ENCODE results near the gene SYT7. TPM values are rescaled to one million over a fixed set of nuclear protein-coding genes. Genes with fewer than 3 reads are reported as not detected.

The SYT7 gene
- total and polyA plus RNA-seq, 7 experiments from 2014 or later: 0.08 to 0.44 TPM; not detected in 5

GRCh38 chr11:61522881-61523280 lies 58.0 kb downstream of the SYT7 start:
- ChIA-PET CTCF (no interaction called here), POLR2A (no interaction called here)
- Mint-ChIP-seq H3K36me3 (no peaks in the 10 kb centered on the region), H3K27me3 (peaks cover 2 to 38% (median 19%) of the 10 kb centered on the region in 5 donors), H3K4me1 (peaks cover 0 to 3% (median 0%) of the 10 kb centered on the region in 7 donors), H3K27ac (no peak overlapping the region), H3K9me3 (no peaks in the 10 kb centered on the region), H3K4me3 (no peak overlapping the region)
- ATAC-seq (no peak), DNase-seq (no peak)
- Histone ChIP-seq H3K36me3 (ENCODE audit: control insufficient read depth in 2 of 3, insufficient read depth in 3 of 3, low read length in 3 of 3) (no peaks in the 10 kb centered on the region), H3K4me3 (ENCODE audit: low read length) (no peak overlapping the region), H3K27me3 (ENCODE audit: control insufficient read depth in 2 of 2, insufficient read depth in 2 of 2, low read length in 2 of 2) (no peaks in the 10 kb centered on the region), H3K27ac (ENCODE audit: low read depth, low read length) (no peak overlapping the region), H3K4me1 (ENCODE audit: control insufficient read depth in 2 of 2, insufficient read depth in 2 of 2, low read length in 2 of 2) (no peaks in the 10 kb centered on the region), H3K9me3 (ENCODE audit: control insufficient read depth in 2 of 3, low read length in 3 of 3) (no peaks in the 10 kb centered on the region)
- intact Hi-C loops (cut with micrococcal nuclease): no loop called here

GRCh38 chr11:61518032-61518795 lies 62.7 kb downstream of the SYT7 start:
- ChIA-PET CTCF (interaction anchor here (0.9 to 3.4 kb wide), 5 partner anchors 8 to 72 kb away, joined by 3 to 37 read pairs (median 6); a partner anchor contains a TSS), POLR2A (interaction anchor here (0.5 kb wide), 1 partner anchor 336 kb away, joined by 3 read pairs; no protein-coding TSS in a partner anchor)
- Histone ChIP-seq H3K9me3 (ENCODE audit: control insufficient read depth in 2 of 3, low read length in 3 of 3) (no peaks in the 10 kb centered on the region), H3K36me3 (ENCODE audit: control insufficient read depth in 2 of 3, insufficient read depth in 3 of 3, low read length in 3 of 3) (no peaks in the 10 kb centered on the region), H3K27ac (ENCODE audit: low read depth, low read length) (no peak overlapping the region), H3K4me1 (ENCODE audit: control insufficient read depth in 2 of 2, insufficient read depth in 2 of 2, low read length in 2 of 2) (peaks cover 9 to 11% of the 10 kb centered on the region in 2 donors), H3K4me3 (ENCODE audit: low read length) (no peak overlapping the region), H3K27me3 (ENCODE audit: control insufficient read depth in 2 of 2, insufficient read depth in 2 of 2, low read length in 2 of 2) (no peaks in the 10 kb centered on the region)
- peaks cover 0 to 1% (median 0%) of the 10 kb centered on the region in 11 donors for H3K9me3 Mint-ChIP-seq
- DNase-seq (no peak), ATAC-seq (no peak)
- H3K36me3 Mint-ChIP-seq: no peaks in the 10 kb centered on the region
- peaks cover 8 to 15% (median 9%) of the 10 kb centered on the region in 7 donors for H3K4me1 Mint-ChIP-seq
- intact Hi-C loops (cut with micrococcal nuclease): no loop called here
- peaks cover 10 to 37% (median 21%) of the 10 kb centered on the region in 5 donors for H3K27me3 Mint-ChIP-seq
- peak overlapping the region in 1 of 9 donors; percentile 42 for H3K27ac Mint-ChIP-seq
- H3K4me3 Mint-ChIP-seq: no peak overlapping the region

- H3K27ac ChIP-seq (ENCODE audit: low read depth, low read length): no peak overlapping the region
- Mint-ChIP-seq H3K9me3 (peaks cover 0 to 1% (median 0%) of the 10 kb centered on the region in 11 donors), H3K4me1 (peaks cover 8 to 15% (median 9%) of the 10 kb centered on the region in 7 donors), H3K27me3 (peaks cover 13 to 40% (median 29%) of the 10 kb centered on the region in 5 donors), H3K36me3 (no peaks in the 10 kb centered on the region), H3K4me3 (peak overlapping the region; percentile 32 to 76 (median 64)), H3K27ac (peak overlapping the region in 2 of 9 donors; percentile 42)
- H3K27me3 ChIP-seq (ENCODE audit: control insufficient read depth in 2 of 2, insufficient read depth in 2 of 2, low read length in 2 of 2): no peaks in the 10 kb centered on the region
- H3K36me3 ChIP-seq (ENCODE audit: control insufficient read depth in 2 of 3, insufficient read depth in 3 of 3, low read length in 3 of 3): no peaks in the 10 kb centered on the region
- ATAC-seq: peak; percentile 78
- intact Hi-C loops (cut with micrococcal nuclease): loop anchor here (1.0 to 2.0 kb wide), 3 partner anchors 40 to 686 kb away; no protein-coding TSS in a partner anchor
- POLR2A ChIA-PET: interaction anchor here (0.8 kb wide), 1 partner anchor 10 kb away, joined by 3 read pairs; no protein-coding TSS in a partner anchor
- peak overlapping the region; percentile 38 for H3K4me3 ChIP-seq (ENCODE audit: low read length)
- H3K4me1 ChIP-seq (ENCODE audit: control insufficient read depth in 2 of 2, insufficient read depth in 2 of 2, low read length in 2 of 2): peaks cover 9 to 11% of the 10 kb centered on the region in 2 donors
- peak in 8 of 9 donors; percentile 31 to 68 (median 46) for DNase-seq
- CTCF ChIA-PET: interaction anchor here (1.2 to 3.4 kb wide), 7 partner anchors 14 to 741 kb away, joined by 3 to 37 read pairs (median 6); a partner anchor contains a TSS
- no peaks in the 10 kb centered on the region for H3K9me3 ChIP-seq (ENCODE audit: control insufficient read depth in 2 of 3, low read length in 3 of 3)
Observed at GRCh38 chr11:61516675-61517572, 64.0 kb downstream of the SYT7 start.

- ChIA-PET POLR2A (no interaction called here), CTCF (interaction anchor here (1.2 to 3.4 kb wide), 6 partner anchors 15 to 740 kb away, joined by 3 to 37 read pairs (median 7); a partner anchor contains a TSS)
- peaks cover 0 to 1% (median 0%) of the 10 kb centered on the region in 11 donors for H3K9me3 Mint-ChIP-seq
- no peak overlapping the region for H3K27ac Mint-ChIP-seq
- intact Hi-C loops (cut with micrococcal nuclease): loop anchor here in 1 of 2 donors (1.0 to 2.0 kb wide), 2 partner anchors 39 to 685 kb away; no protein-coding TSS in a partner anchor
- Histone ChIP-seq H3K4me3 (ENCODE audit: low read length) (peak overlapping the region; percentile 38), H3K4me1 (ENCODE audit: control insufficient read depth in 2 of 2, insufficient read depth in 2 of 2, low read length in 2 of 2) (peaks cover 9 to 11% of the 10 kb centered on the region in 2 donors), H3K9me3 (ENCODE audit: control insufficient read depth in 2 of 3, low read length in 3 of 3) (no peaks in the 10 kb centered on the region), H3K27me3 (ENCODE audit: control insufficient read depth in 2 of 2, insufficient read depth in 2 of 2, low read length in 2 of 2) (no peaks in the 10 kb centered on the region), H3K36me3 (ENCODE audit: control insufficient read depth in 2 of 3, insufficient read depth in 3 of 3, low read length in 3 of 3) (no peaks in the 10 kb centered on the region), H3K27ac (ENCODE audit: low read depth, low read length) (no peak overlapping the region)
- H3K4me3 Mint-ChIP-seq: peak overlapping the region in 4 of 10 donors; percentile 64 to 76 (median 65)
- peaks cover 18 to 45% (median 34%) of the 10 kb centered on the region in 5 donors for H3K27me3 Mint-ChIP-seq
- H3K4me1 Mint-ChIP-seq: peaks cover 8 to 13% (median 9%) of the 10 kb centered on the region in 7 donors
- H3K36me3 Mint-ChIP-seq: peaks cover 0 to 2% (median 0%) of the 10 kb centered on the region in 5 donors
- ATAC-seq (no peak), DNase-seq (no peak)
Observed at GRCh38 chr11:61516191-61516590, 64.7 kb downstream of the SYT7 start.

GRCh38 chr11:61515686-61516085 lies 65.2 kb downstream of the SYT7 start:
- H3K4me3 ChIP-seq (ENCODE audit: low read length): no peak overlapping the region
- intact Hi-C loops (cut with micrococcal nuclease): loop anchor here in 1 of 2 donors (1.0 to 2.0 kb wide), 2 partner anchors 38 to 685 kb away; no protein-coding TSS in a partner anchor
- H3K9me3 ChIP-seq (ENCODE audit: control insufficient read depth in 2 of 3, low read length in 3 of 3): no peaks in the 10 kb centered on the region
- DNase-seq (no peak), ATAC-seq (no peak)
- Mint-ChIP-seq H3K27ac (no peak overlapping the region), H3K27me3 (peaks cover 23 to 50% (median 39%) of the 10 kb centered on the region in 5 donors), H3K4me3 (no peak overlapping the region), H3K9me3 (peaks cover 0 to 1% (median 0%) of the 10 kb centered on the region in 11 donors), H3K4me1 (peaks cover 8 to 13% (median 9%) of the 10 kb centered on the region in 7 donors), H3K36me3 (peaks cover 0 to 4% (median 0%) of the 10 kb centered on the region in 5 donors)
- POLR2A ChIA-PET: no interaction called here
- CTCF ChIA-PET: interaction anchor here (1.4 to 3.4 kb wide), 2 partner anchors 14 to 38 kb away, joined by 3 to 37 read pairs; a partner anchor contains a TSS
- peaks cover 9 to 11% of the 10 kb centered on the region in 2 donors for H3K4me1 ChIP-seq (ENCODE audit: control insufficient read depth in 2 of 2, insufficient read depth in 2 of 2, low read length in 2 of 2)
- no peak overlapping the region for H3K27ac ChIP-seq (ENCODE audit: low read depth, low read length)
- H3K36me3 ChIP-seq (ENCODE audit: control insufficient read depth in 2 of 3, insufficient read depth in 3 of 3, low read length in 3 of 3): no peaks in the 10 kb centered on the region
- no peaks in the 10 kb centered on the region for H3K27me3 ChIP-seq (ENCODE audit: control insufficient read depth in 2 of 2, insufficient read depth in 2 of 2, low read length in 2 of 2)
